ENCODE data around the gene AGBL1. TPM values are rescaled to one million over a fixed set of nuclear protein-coding genes. Genes with fewer than 3 reads are reported as not detected.

AGBL1 gene
- total RNA-seq, 1 experiment from 2014 or later, result not detected

GRCh38 chr15:86193716-86194380, 114.2 kb downstream of the AGBL1 start:
- H4K8ac ChIP-seq (replicated peaks; ENCODE audit: insufficient read length, low read depth, low read length), result no peak overlapping the region
- no peaks in the 10 kb centered on the region for H3K79me1 ChIP-seq (ENCODE audit: insufficient read depth, low read depth, low read length, poor library complexity, severe bottlenecking)
- no peak overlapping the region for H4K5ac ChIP-seq (ENCODE audit: insufficient read length, low read depth, low read length)
- no peak overlapping the region for H2BK15ac ChIP-seq (ENCODE audit: low read depth, low read length)
- no peak overlapping the region for H2BK20ac ChIP-seq (ENCODE audit: low read depth, low read length, poor library complexity, severe bottlenecking)
- H3K27ac Mint-ChIP-seq, result no peak overlapping the region
- H2BK12ac ChIP-seq (ENCODE audit: insufficient read length, low read depth, low read length), result no peak overlapping the region
- H3K36me3 Mint-ChIP-seq (ENCODE audit: insufficient read depth in 1 of 3, low read depth in 3 of 3), result no peaks in the 10 kb centered on the region
- no peaks in the 10 kb centered on the region for H4K20me1 ChIP-seq (ENCODE audit: control insufficient read depth, insufficient read depth, insufficient read length)
- 100% methylated on average over 2 of the region's 11 CpGs for WGBS (ENCODE audit: extremely low coverage, insufficient read length, low lambda C conversion rate)
- H3K27ac ChIP-seq (ENCODE audit: insufficient read length, low read depth, low read length), result no peak overlapping the region
- H3K18ac ChIP-seq (ENCODE audit: insufficient read length, low read depth, low read length), result no peak overlapping the region
- H3K4ac ChIP-seq (ENCODE audit: low read depth, low read length), result no peak overlapping the region
- H3K27me3 ChIP-seq (ENCODE audit: insufficient read depth, low read length), result no peaks in the 10 kb centered on the region
- no peak overlapping the region for H3K4me3 Mint-ChIP-seq
- no peak overlapping the region for H3K23ac ChIP-seq (ENCODE audit: insufficient read length, low read depth, low read length)
- H2AFZ ChIP-seq (ENCODE audit: low read length), result no peak overlapping the region
- H3K79me2 ChIP-seq (ENCODE audit: insufficient read depth, low read length), result no peaks in the 10 kb centered on the region
- H3K9me3 ChIP-seq (ENCODE audit: control insufficient read depth, low read depth, low read length), result no peaks in the 10 kb centered on the region
- no peaks in the 10 kb centered on the region for H3K23me2 ChIP-seq (ENCODE audit: insufficient read length, low read depth, low read length, poor library complexity, severe bottlenecking)
- no peak overlapping the region for H3K9ac ChIP-seq (ENCODE audit: extremely low read depth, insufficient read length, low read length)
- no peak overlapping the region for H4K91ac ChIP-seq (ENCODE audit: insufficient read length, low read depth, low read length)
- H2BK5ac ChIP-seq (ENCODE audit: insufficient read length, low read length), result no peak overlapping the region
- H2BK120ac ChIP-seq (ENCODE audit: low read depth, low read length, poor library complexity, severe bottlenecking), result no peak overlapping the region
- no peak for DNase-seq
- H3K27me3 Mint-ChIP-seq (ENCODE audit: low read depth), result no peaks in the 10 kb centered on the region; the same call in 1 of the 2 replicates
- TF ChIP-seq CTCF (conservative IDR thresholded peaks at IDR 0.05), result no peak
- H2AK5ac ChIP-seq (ENCODE audit: insufficient read length, low read length), result no peak overlapping the region
- H3K14ac ChIP-seq (ENCODE audit: insufficient read depth, low read length), result no peak overlapping the region
- no peak overlapping the region for H3T11ph ChIP-seq (ENCODE audit: low read length)
- H3K56ac ChIP-seq (ENCODE audit: insufficient read length, low read depth, low read length), result no peak overlapping the region
- no peaks in the 10 kb centered on the region for H3K4me1 ChIP-seq (ENCODE audit: insufficient read depth, low read length)
- peaks cover 10 to 12% of the 10 kb centered on the region in 2 experiments for H3K4me1 Mint-ChIP-seq
- H3K4me2 ChIP-seq (ENCODE audit: insufficient read depth, insufficient read length, low read length), result no peak overlapping the region
- no peaks in the 10 kb centered on the region for H3K9me3 Mint-ChIP-seq

Measured in H9 (cell line).